Parathyroid adenoma (tissue), 2 donors: ENCODE measurements around the gene GPATCH1.

Experiments
- H2AFZ ChIP-seq: fragments of 300-600 bp; sonication (generic); one replicate; pipeline ENCODE4 v1.7.0; 2017; ENCODE audit warnings: antibody characterized with exemption, mild to moderate bottlenecking
- H3K27ac ChIP-seq: fragments of 300-600 bp; sonication (generic); one replicate; pipeline ENCODE4 v1.7.0; 2017
- H3K27me3 ChIP-seq: fragments of 300-600 bp; sonication (generic); one replicate; pipeline ENCODE4 v1.7.0; 2017; ENCODE audit warnings: low read length; ENCODE audit not compliant: control insufficient read depth, insufficient read depth
- H3K36me3 ChIP-seq: fragments of 300-600 bp; sonication (generic); one replicate; pipeline ENCODE4 v1.7.0; 2017; ENCODE audit warnings: low read length; ENCODE audit not compliant: control insufficient read depth, insufficient read depth
- H3K4me1 ChIP-seq: fragments of 300-600 bp; sonication (generic); one replicate; pipeline ENCODE4 v1.7.0; 2017; ENCODE audit warnings: control low read depth
- H3K4me2 ChIP-seq: fragments of 300-600 bp; sonication (generic); one replicate; pipeline ENCODE4 v1.7.0; 2017; ENCODE audit warnings: low read length
- H3K4me3 ChIP-seq: fragments of 300-600 bp; sonication (generic); one replicate; pipeline ENCODE4 v1.7.0; 2017; ENCODE audit warnings: low read depth, low read length
- H3K79me2 ChIP-seq: fragments of 300-600 bp; sonication (generic); one replicate; pipeline ENCODE4 v1.7.0; 2017; ENCODE audit warnings: control low read depth
- H3K9ac ChIP-seq: fragments of 300-600 bp; sonication (generic); one replicate; pipeline ENCODE4 v1.7.0; 2017; ENCODE audit warnings: mild to moderate bottlenecking
- H3K9me3 ChIP-seq: fragments of 300-600 bp; sonication (generic); one replicate; pipeline ENCODE4 v1.7.0; 2017; ENCODE audit warnings: low read length; ENCODE audit not compliant: control insufficient read depth
- TF ChIP-seq, protein P1 (sequence below): fragments of 300-600 bp; sonication (generic); IDR thresholded peaks from one replicate; pipeline ENCODE4 v1.7.0; 2017; ENCODE audit warnings: antibody characterized with exemption, mild to moderate bottlenecking
- donor health status: primary hyperparathyroidism.

GPATCH1 gene

DNA sequence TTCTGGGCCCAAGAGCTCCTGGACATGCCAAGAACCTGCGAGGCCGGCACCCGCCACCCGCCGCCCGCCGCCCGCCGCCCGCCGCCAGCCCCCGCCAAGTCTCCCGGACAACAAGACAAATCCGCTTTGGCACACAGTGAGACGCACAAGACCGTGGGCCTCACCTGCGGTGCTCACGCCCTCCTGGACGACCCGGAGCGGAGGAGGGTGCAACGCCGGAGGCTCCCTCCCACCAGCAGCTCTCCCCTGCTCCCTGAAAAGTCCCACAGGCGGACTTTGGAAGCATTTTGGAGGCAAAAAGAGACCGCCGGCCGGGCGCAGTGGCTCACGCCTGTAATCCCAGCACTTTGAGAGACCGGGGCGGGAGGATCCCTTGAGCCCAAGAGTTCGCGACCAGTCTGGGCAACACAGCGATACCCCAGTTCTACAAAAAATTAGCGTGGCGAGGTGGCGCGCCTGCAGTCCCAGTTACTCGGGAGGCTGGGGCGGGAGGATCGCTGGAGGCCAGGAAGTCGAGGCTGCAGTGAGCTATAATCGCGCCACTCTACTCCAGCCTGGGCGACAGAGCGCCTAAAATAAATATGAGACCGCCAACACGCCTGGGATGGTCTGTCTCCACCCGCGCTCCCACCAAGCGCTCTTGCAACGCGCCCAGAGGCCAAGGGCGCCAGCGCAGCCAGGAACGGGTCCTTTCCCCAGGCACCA, 17.1 kb upstream of the GPATCH1 start:
- Histone ChIP-seq H3K9me3 (no peaks in the 10 kb centered on the region), H3K4me1 (peaks cover 4% of the 10 kb centered on the region), H2AFZ (peak overlapping the region; percentile 43), H3K4me3 (peak overlapping the region; percentile 59), H3K36me3 (no peaks in the 10 kb centered on the region), H3K27ac (peak overlapping the region; percentile 10), H3K4me2 (peak overlapping the region; percentile 82), H3K9ac (no peak overlapping the region), H3K27me3 (no peaks in the 10 kb centered on the region), H3K79me2 (peaks cover 2% of the 10 kb centered on the region)
- TF ChIP-seq, protein P1, sequence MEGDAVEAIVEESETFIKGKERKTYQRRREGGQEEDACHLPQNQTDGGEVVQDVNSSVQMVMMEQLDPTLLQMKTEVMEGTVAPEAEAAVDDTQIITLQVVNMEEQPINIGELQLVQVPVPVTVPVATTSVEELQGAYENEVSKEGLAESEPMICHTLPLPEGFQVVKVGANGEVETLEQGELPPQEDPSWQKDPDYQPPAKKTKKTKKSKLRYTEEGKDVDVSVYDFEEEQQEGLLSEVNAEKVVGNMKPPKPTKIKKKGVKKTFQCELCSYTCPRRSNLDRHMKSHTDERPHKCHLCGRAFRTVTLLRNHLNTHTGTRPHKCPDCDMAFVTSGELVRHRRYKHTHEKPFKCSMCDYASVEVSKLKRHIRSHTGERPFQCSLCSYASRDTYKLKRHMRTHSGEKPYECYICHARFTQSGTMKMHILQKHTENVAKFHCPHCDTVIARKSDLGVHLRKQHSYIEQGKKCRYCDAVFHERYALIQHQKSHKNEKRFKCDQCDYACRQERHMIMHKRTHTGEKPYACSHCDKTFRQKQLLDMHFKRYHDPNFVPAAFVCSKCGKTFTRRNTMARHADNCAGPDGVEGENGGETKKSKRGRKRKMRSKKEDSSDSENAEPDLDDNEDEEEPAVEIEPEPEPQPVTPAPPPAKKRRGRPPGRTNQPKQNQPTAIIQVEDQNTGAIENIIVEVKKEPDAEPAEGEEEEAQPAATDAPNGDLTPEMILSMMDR: no peak

DNA sequence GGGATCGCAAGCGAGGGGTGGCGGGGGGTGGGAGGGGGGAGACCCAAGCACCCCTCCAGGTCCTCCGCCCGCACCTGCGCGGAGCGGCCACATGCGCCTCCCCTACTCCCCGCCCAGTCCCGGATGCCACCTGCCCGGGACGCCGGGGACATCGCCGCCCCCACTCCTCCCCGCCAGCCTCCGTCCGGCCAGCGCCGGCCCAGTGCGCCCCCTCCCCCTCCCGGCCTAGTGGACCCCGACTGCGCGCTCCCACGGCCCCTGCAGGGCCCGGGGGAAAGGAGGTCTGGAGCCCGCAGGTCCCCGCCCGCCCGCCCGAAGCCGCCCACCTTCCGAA, 16.6 kb upstream of the GPATCH1 start:
- Histone ChIP-seq H2AFZ (no peak overlapping the region), H3K27me3 (no peaks in the 10 kb centered on the region), H3K9me3 (no peaks in the 10 kb centered on the region), H3K79me2 (peaks cover 2% of the 10 kb centered on the region), H3K36me3 (no peaks in the 10 kb centered on the region), H3K4me2 (peak overlapping the region; percentile 82), H3K4me1 (peaks cover 4% of the 10 kb centered on the region), H3K27ac (no peak overlapping the region), H3K9ac (no peak overlapping the region), H3K4me3 (peak overlapping the region; percentile 59)
- TF ChIP-seq, protein P1: no peak

DNA sequence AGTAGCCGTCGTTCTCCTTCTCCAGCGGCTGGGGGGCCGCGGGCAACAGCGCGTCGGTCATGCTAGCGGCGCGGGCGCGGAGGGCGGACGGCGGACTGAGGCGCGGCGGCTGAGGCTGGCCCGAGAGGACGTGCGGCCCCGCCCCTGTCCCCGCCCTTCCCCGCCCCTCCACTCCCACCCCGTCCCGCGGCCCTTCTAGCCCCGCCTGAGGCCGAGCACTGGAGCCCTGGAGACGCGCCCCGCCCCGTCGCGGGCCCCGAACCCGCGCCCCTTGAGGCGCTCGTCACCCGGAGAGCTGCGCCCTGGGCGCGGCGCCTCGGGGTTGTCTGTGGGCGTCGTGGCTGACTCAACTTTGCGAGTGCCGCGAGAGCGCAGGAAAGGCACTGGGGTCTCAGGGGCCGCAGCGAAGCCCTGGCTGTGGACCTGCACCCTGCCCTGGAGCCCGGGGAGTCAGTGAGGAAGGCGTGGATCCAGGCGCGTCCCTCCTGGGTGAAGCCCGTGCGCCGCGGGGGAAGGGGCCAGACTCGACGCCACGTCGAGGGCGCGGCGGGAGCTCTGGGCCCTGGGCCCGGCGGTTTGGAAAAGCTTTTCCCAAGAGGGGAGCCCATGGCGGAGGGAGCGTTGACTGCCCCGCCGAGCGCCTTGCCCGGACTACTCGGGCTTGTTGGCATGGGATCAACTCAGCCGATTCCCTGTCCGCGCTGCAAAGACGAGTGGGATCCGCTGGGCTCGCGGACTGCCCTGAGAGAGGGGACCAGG, 16.0 kb upstream of the GPATCH1 start, which contains the start of gene RHPN2:
Gene RHPN2 (minus strand): TSS at position 97 of the 759 bp plus-strand sequence. CDS start 36 bp downstream, at position 61.
- peaks cover 2% of the 10 kb centered on the region for H3K79me2 ChIP-seq
- no peaks in the 10 kb centered on the region for H3K36me3 ChIP-seq
- H3K27ac ChIP-seq: peak within 1 kb of the TSS; percentile 10
- peak within 1 kb of the TSS; percentile 59 for H3K4me3 ChIP-seq
- H3K4me2 ChIP-seq: peak within 1 kb of the TSS; percentile 82
- no peaks in the 10 kb centered on the region for H3K27me3 ChIP-seq
- H3K4me1 ChIP-seq: peaks cover 4% of the 10 kb centered on the region
- no peak within 1 kb of the TSS for H3K9ac ChIP-seq
- no peaks in the 10 kb centered on the region for H3K9me3 ChIP-seq
- TF ChIP-seq, protein P1: no peak
- peak within 1 kb of the TSS; percentile 95 for H2AFZ ChIP-seq

DNA sequence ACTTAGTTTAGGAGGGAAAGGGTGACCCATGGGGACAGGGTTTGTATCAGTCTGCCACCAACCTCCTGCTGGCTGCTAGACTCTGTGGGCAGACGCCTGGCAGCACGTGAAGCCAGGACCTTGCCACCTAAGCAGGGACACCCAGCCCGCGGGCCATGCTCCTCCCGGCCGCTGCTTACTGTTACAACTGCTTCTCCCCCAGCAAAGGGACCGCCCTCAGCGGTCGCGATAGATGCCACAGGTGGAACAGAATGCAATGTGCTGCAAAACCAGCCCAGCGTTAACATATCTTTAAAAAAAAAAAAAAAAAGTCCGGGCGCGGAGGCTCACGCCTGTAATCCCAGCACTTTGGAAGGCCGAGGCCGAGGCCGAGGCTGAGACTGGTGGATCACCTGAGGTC, 14.4 kb upstream of the GPATCH1 start:
- Histone ChIP-seq H3K9me3 (no peaks in the 10 kb centered on the region), H3K27ac (no peak overlapping the region), H3K79me2 (peaks cover 2% of the 10 kb centered on the region), H3K9ac (no peak overlapping the region), H3K4me3 (no peak overlapping the region), H2AFZ (no peak overlapping the region), H3K4me2 (no peak overlapping the region), H3K27me3 (no peaks in the 10 kb centered on the region), H3K4me1 (peaks cover 4% of the 10 kb centered on the region), H3K36me3 (no peaks in the 10 kb centered on the region)
- TF ChIP-seq, protein P1: no peak
